GM10266 (cell line): ENCODE results near the gene CAMKV.
A peak's percentile ranks its signal among the peaks of the same experiment; 100 is the strongest.

ENCODE experiments used
- DNase-seq: peaks from one replicate; pipeline ENCODE4 v3.0.0; 2012; ENCODE audit errors: extremely low spot score
- CTCF ChIP-seq: IDR thresholded peaks from 2 replicates; pipeline ENCODE4 v1.5.1; 2012; ENCODE audit warnings: mild to moderate bottlenecking, low read depth; ENCODE audit not compliant: control insufficient read depth, insufficient read depth; ENCODE audit errors: missing control alignments

Gene CAMKV

GRCh38 chr3:49876567-49876966 is 6.9 kb upstream of the CAMKV start:
- DNase-seq: no peak

GRCh38 chr3:49873623-49874022 is 3.9 kb upstream of the CAMKV start:
- no peak for DNase-seq
- TF ChIP-seq CTCF: no peak

More at GRCh38 chr3:49876567-49876966, 6.9 kb upstream of the CAMKV start:
- no peak for TF ChIP-seq CTCF

GRCh38 chr3:49872801-49873281 is 3.1 kb upstream of the CAMKV start:
- no peak for DNase-seq

GRCh38 chr3:49871531-49872153 is 1.9 kb upstream of the CAMKV start:
- DNase-seq: no peak
- no peak for TF ChIP-seq CTCF

More at GRCh38 chr3:49872801-49873281, 3.1 kb upstream of the CAMKV start:
- TF ChIP-seq CTCF: no peak

- no peak for TF ChIP-seq CTCF
- no peak for DNase-seq
Observed at GRCh38 chr3:49868862-49869466, 742 bp downstream of the CAMKV start.

- no peak for TF ChIP-seq CTCF
- peak; percentile 60 for DNase-seq
Observed at GRCh38 chr3:49867871-49868321, 1.8 kb downstream of the CAMKV start.

- DNase-seq: no peak
- TF ChIP-seq CTCF: no peak
Observed at GRCh38 chr3:49867400-49867799, 2.3 kb downstream of the CAMKV start.
